Peyer's patch (tissue), 4 donors: ENCODE results near the gene MAGI2. TPM values are rescaled to one million over a fixed set of nuclear protein-coding genes. Genes with fewer than 3 reads are reported as not detected.

Experiments used
- DNase-seq, 3 donors: peaks; one replicate each; pipeline ENCODE4 v3.0.0-alpha.2; 2017 to 2019
- H3K27ac ChIP-seq, 4 donors: fragments of 200-600 bp; sonication (generic); one replicate each; pipeline ENCODE4 v1.5.1; 2016 to 2019
- H3K27me3 ChIP-seq, 2 donors: fragments of 200-600 bp; sonication (generic); one replicate each; pipeline ENCODE4 v1.5.1; 2019
- H3K36me3 ChIP-seq, 3 donors: fragments of 200-600 bp; sonication (generic); one replicate each; pipeline ENCODE4 v1.5.1; 2016 to 2019
- H3K4me1 ChIP-seq, 4 donors: fragments of 200-600 bp; sonication (generic); one replicate each; pipeline ENCODE4 v1.5.1; 2016 to 2019
- H3K4me3 ChIP-seq, 4 donors: fragments of 200-600 bp; sonication (generic); 1 replicate in 3 of 4; 2 replicates in 1 of 4; pipeline ENCODE4 v1.5.1; 2016 to 2019; ENCODE audit warnings: mild to moderate bottlenecking in 1 of 4
- H3K9me3 ChIP-seq, 4 donors: fragments of 200-600 bp; sonication (generic); one replicate each; pipeline ENCODE4 v1.5.1; 2016 to 2019; ENCODE audit warnings: mild to moderate bottlenecking in 1 of 4
- POLR2A ChIP-seq, 2 donors: fragments of 450-650 bp; IDR thresholded peaks; one replicate each; pipeline ENCODE4 v1.5.1; 2017; ENCODE audit warnings: antibody characterized with exemption in 2 of 2, mild to moderate bottlenecking in 2 of 2, moderate library complexity in 2 of 2
- total RNA-seq, 4 donors: library from RNA; depleted of rRNA; stranded (reverse); fragments of >200 nt; gene quantifications; one replicate each; pipeline ENCODE4 v1.1.0, GENCODE V29; 2016
- TF ChIP-seq, protein P1 (sequence below), 6 experiments: fragments of 450-650 bp in 4 of 6; fragments of 200-600 bp in 2 of 6; sonication (generic) in 1 of 6; IDR thresholded peaks; one replicate each; pipeline ENCODE4 v1.5.1; 2017 to 2019; ENCODE audit warnings: antibody characterized with exemption in 6 of 6, mild to moderate bottlenecking in 3 of 6, moderate library complexity in 1 of 6

Gene MAGI2
- total RNA-seq, 4 donors from 2014 or later = 1.6 to 12.4 (median 2.8) TPM

DNA sequence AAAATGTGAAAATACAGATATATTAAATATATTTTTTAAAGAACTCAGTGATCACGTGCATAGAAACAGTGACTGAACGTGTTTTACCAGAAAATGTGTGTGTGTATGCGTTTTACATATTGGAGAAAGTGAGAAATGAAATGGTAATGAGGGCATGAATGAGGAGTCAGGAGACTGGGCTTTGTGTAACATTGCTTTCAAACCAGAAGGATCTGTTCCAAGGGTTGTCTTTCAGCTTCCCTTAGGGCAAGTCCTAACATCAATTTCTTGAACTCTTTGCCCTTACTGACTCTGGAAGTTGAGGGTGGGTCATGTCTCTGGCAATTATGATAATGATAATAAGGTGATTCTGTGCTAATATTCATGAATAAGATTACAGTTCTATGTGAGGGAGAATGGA is 1097.6 kb downstream of the MAGI2 start:
- no peaks in the 10 kb centered on the region for H3K36me3 ChIP-seq
- no peaks in the 10 kb centered on the region for H3K27me3 ChIP-seq
- no peaks in the 10 kb centered on the region for H3K9me3 ChIP-seq
- H3K4me1 ChIP-seq = no peaks in the 10 kb centered on the region
- DNase-seq = no peak
- H3K27ac ChIP-seq = no peak overlapping the region
- no peak for TF ChIP-seq POLR2A (IDR thresholded peaks at IDR 0.05)
- TF ChIP-seq, protein P1, sequence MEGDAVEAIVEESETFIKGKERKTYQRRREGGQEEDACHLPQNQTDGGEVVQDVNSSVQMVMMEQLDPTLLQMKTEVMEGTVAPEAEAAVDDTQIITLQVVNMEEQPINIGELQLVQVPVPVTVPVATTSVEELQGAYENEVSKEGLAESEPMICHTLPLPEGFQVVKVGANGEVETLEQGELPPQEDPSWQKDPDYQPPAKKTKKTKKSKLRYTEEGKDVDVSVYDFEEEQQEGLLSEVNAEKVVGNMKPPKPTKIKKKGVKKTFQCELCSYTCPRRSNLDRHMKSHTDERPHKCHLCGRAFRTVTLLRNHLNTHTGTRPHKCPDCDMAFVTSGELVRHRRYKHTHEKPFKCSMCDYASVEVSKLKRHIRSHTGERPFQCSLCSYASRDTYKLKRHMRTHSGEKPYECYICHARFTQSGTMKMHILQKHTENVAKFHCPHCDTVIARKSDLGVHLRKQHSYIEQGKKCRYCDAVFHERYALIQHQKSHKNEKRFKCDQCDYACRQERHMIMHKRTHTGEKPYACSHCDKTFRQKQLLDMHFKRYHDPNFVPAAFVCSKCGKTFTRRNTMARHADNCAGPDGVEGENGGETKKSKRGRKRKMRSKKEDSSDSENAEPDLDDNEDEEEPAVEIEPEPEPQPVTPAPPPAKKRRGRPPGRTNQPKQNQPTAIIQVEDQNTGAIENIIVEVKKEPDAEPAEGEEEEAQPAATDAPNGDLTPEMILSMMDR (IDR thresholded peaks at IDR 0.05) = no peak
- H3K4me3 ChIP-seq = no peak overlapping the region

- Histone ChIP-seq H3K4me3 (no peak overlapping the region), H3K36me3 (no peaks in the 10 kb centered on the region), H3K4me1 (no peaks in the 10 kb centered on the region), H3K27me3 (no peaks in the 10 kb centered on the region), H3K9me3 (no peaks in the 10 kb centered on the region), H3K27ac (no peak overlapping the region)
- DNase-seq = no peak
- no peak for TF ChIP-seq POLR2A (IDR thresholded peaks at IDR 0.05)
- TF ChIP-seq, protein P1 (IDR thresholded peaks at IDR 0.05) = no peak
Observed at GRCh38 chr7:78350926-78351325, 1102.5 kb downstream of the MAGI2 start.

GRCh38 chr7:78350391-78350790 is 1103.1 kb downstream of the MAGI2 start:
- no peak overlapping the region for H3K4me3 ChIP-seq
- no peak for DNase-seq
- TF ChIP-seq, protein P1 (IDR thresholded peaks at IDR 0.05) = no peak
- TF ChIP-seq POLR2A (IDR thresholded peaks at IDR 0.05) = no peak
- H3K27me3 ChIP-seq = no peaks in the 10 kb centered on the region
- no peaks in the 10 kb centered on the region for H3K36me3 ChIP-seq
- no peaks in the 10 kb centered on the region for H3K9me3 ChIP-seq
- no peak overlapping the region for H3K27ac ChIP-seq
- H3K4me1 ChIP-seq = no peaks in the 10 kb centered on the region

DNA sequence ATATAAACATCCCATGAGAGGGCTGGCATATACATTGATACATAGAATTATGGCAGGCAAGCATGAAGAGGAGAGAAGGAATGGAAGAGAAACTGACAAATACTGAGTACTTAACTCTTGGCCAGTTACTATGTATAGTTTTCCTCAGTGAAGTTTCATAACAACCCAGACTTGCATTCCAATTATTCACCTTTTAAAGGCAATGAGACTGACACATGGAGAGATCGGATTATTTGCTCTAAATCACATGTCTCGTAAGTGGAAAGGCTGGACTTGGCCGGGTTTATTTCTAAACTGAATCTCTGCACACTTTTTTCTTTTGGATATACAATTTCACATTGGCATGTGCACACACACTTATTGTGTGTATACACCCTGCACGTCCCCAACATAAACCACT is 1106.6 kb downstream of the MAGI2 start:
- no peaks in the 10 kb centered on the region for H3K27me3 ChIP-seq
- H3K36me3 ChIP-seq = no peaks in the 10 kb centered on the region
- H3K9me3 ChIP-seq = no peaks in the 10 kb centered on the region
- no peaks in the 10 kb centered on the region for H3K4me1 ChIP-seq
- no peak overlapping the region for H3K4me3 ChIP-seq
- no peak overlapping the region for H3K27ac ChIP-seq
- DNase-seq = no peak
- TF ChIP-seq, protein P1 (IDR thresholded peaks at IDR 0.05) = no peak
- no peak for TF ChIP-seq POLR2A (IDR thresholded peaks at IDR 0.05)

DNA sequence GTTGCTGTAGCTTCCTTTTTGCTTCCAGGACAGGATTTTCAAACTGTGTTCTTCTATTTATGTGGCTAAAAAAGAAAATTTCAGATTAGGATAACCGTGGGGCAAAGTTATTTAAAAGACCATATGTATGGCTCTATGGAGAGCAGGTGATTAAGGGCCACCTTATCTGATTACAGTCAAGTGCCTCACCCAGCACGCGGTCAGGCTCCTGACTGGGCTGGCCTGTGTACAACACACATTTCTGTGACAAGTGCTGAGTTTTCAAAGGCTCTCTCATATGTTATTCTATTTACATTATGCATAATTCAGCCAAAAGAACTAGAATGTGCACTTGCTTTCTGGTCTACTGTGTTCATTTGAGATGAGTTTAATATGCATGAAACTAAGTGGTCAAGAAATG is 1107.5 kb downstream of the MAGI2 start:
- no peaks in the 10 kb centered on the region for H3K4me1 ChIP-seq
- H3K9me3 ChIP-seq = no peaks in the 10 kb centered on the region
- TF ChIP-seq, protein P1 (IDR thresholded peaks at IDR 0.05) = no peak
- no peak for TF ChIP-seq POLR2A (IDR thresholded peaks at IDR 0.05)
- no peaks in the 10 kb centered on the region for H3K36me3 ChIP-seq
- H3K27me3 ChIP-seq = no peaks in the 10 kb centered on the region
- no peak overlapping the region for H3K27ac ChIP-seq
- DNase-seq = no peak
- no peak overlapping the region for H3K4me3 ChIP-seq

- no peak overlapping the region for H3K4me3 ChIP-seq
- no peaks in the 10 kb centered on the region for H3K9me3 ChIP-seq
- H3K36me3 ChIP-seq = no peaks in the 10 kb centered on the region
- H3K27ac ChIP-seq = no peak overlapping the region
- TF ChIP-seq, protein P1 (IDR thresholded peaks at IDR 0.05) = no peak
- TF ChIP-seq POLR2A (IDR thresholded peaks at IDR 0.05) = no peak
- H3K27me3 ChIP-seq = no peaks in the 10 kb centered on the region
- DNase-seq = no peak
- no peaks in the 10 kb centered on the region for H3K4me1 ChIP-seq
Observed at GRCh38 chr7:78345293-78345911, 1108.1 kb downstream of the MAGI2 start.
